ENCODE measurements around the gene THNSL1. TPM values are rescaled to one million over a fixed set of nuclear protein-coding genes. Genes with fewer than 3 reads are reported as not detected.

Gene THNSL1, protein sequence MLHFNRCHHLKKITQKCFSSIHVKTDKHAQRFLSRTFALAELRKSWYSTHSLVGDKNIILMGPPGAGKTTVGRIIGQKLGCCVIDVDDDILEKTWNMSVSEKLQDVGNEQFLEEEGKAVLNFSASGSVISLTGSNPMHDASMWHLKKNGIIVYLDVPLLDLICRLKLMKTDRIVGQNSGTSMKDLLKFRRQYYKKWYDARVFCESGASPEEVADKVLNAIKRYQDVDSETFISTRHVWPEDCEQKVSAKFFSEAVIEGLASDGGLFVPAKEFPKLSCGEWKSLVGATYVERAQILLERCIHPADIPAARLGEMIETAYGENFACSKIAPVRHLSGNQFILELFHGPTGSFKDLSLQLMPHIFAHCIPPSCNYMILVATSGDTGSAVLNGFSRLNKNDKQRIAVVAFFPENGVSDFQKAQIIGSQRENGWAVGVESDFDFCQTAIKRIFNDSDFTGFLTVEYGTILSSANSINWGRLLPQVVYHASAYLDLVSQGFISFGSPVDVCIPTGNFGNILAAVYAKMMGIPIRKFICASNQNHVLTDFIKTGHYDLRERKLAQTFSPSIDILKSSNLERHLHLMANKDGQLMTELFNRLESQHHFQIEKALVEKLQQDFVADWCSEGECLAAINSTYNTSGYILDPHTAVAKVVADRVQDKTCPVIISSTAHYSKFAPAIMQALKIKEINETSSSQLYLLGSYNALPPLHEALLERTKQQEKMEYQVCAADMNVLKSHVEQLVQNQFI
- polyA plus RNA-seq: 18.5 and 21.8 TPM in 2 replicates

DNA sequence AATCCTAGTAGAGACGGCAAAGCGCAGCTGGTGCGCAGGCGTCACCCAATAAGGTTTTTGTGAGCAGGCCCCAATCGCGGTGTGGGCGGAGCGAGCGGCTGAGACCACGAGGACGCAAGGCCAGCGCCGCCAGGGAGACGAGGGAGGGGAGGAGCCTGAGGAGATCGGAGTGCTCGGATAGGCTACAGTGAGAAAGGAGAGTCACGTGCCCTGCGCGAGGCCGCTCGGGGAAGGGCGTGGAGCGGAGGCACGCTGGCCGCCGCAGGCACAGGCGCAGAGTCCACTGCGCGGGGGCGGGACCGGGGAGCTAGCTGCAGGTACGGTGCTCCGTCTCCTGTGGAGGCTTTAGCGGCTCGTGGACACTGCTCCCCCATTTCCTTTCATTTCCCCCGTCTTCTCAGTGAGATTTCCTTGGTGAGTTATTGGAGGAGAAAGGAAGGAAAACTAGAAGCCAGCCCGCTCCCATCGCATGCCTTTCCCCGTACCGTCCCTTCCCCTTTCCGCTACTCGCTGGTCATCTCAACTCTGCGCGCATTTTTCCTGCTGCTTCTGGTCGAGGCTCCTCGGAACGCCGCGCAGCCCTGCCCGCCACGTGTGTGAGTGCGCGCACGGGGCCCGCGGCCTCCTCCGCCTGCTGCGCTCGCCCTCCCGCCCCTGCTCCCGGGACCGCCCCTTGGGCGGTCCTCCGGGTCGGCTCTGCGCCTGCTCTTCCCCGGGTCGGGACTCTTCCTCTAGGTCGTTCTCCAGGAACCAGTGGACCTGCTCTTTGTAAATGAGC is at the start of gene THNSL1:
THNSL1 (plus strand) TSS at position 237 of the 778 bp plus-strand sequence. CDS start 6,612 bp downstream, outside the sequence.

DNA sequence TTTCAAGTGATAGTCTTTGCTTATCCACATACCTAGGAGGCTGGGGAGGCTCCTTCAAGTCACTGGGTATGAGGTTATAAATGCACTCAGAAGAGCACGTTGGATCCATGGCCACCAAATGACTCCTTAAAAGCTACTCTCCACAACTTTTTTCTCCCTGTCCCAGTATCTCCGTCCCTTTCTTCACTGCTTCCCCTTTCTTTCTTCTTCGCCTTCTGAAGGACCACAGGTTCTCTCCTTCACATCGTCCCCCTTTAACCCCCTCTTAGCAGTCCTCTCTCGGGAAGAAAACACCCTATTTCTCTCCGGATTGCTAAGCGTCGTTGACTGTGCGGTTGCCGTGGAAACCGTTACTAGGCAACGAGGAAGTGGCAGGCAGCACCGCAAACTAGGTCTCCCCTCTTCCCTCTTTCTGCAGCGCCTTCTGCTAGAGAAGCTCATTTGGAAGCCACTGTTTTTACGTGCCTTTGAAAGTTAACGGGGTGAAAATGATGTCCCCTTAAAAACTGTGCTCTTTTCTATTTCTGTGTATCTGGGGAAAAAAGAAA is 510 bp upstream of the THNSL1 start, which contains the start of gene ENKUR:
ENKUR (minus strand) TSS at position 331 of the 548 bp plus-strand sequence; CDS start at position 109, 222 bp downstream.

Other genes with a start within 250 kb of the THNSL1 start
- 38.9 and 44.5 TPM in 2 replicates for gene PRTFDC1, start 64.0 kb upstream of the THNSL1 start, polyA plus RNA-seq
- 7.7 and 8.3 TPM in 2 replicates for gene ENKUR, start 454 bp upstream of the THNSL1 start, polyA plus RNA-seq
- gene GPR158, start 158.4 kb downstream of the THNSL1 start, polyA plus RNA-seq: 21.5 and 25.0 TPM in 2 replicates